ENCODE results near the gene SLC9A9. TPM values are rescaled to one million over a fixed set of nuclear protein-coding genes. Genes with fewer than 3 reads are reported as not detected.

The SLC9A9 gene
- polyA plus RNA-seq, 12 donors = 9.4 to 16.5 (median 11.6) TPM; not detected in 1

DNA sequence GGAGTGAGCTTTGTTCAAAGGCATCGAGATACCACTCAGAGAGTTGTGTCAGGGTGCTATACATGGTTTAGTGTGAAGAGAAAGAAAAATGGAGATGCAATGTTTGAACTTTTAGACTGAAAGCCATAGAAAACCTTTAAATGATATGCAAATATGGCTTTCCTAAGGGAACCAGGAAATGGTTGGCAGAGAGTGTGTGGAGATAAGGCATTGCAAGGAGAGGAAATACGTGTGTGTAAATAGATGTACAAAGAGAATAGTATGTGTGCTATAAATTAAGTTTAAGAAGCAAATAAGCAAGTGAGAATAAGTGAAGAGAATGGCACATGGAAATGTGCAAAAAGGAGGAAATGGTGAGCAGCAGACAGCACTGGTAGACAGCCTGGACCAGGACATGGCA, 198.1 kb downstream of the SLC9A9 start:
- DNase-seq = no peak

DNA sequence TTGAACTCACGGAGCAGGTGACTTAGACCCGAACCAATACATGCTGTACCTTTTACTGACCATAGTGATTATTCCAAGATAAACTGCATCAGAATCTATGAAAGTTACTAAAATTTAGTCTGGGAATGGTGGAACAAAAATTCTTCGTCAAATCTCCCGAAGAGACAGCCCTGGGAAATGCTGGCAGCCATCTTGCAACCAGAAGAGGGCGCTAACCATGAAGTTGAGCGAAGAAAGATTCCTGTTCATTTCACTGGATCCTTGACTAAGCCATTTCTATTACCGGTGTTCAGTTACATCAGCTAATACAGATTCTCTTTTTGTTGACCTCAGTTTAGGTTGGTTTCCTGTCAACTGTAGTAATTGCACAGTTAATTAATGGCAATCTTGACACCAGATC, 199.6 kb downstream of the SLC9A9 start:
- no peak for DNase-seq

- no peak for DNase-seq
These were observed 200.1 kb downstream of the SLC9A9 start for GRCh38 chr3:143648218-143648617.

- peak; percentile 39 for DNase-seq
These were observed 203.7 kb downstream of the SLC9A9 start for GRCh38 chr3:143644370-143645089.

GRCh38 chr3:143643905-143644304, 204.4 kb downstream of the SLC9A9 start:
- no peak for DNase-seq

DNA sequence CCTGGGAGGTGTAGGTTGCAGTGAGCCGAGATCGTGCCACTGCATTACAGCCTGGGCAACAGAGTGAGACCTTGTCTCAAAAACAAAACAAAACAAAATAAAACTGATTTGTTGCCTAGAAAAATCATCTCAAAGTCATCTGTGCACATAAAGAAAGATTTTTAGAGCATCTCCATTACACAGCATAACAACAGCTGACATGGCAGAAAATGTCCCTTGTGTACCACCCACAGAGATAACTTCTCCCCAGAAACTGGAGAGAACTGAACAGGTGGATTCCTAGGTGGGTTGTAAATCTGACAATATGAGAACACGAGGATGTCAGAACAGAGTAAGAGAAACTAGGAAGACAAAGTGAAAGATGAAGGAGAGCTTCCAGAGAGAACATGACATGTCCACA, 207.5 kb downstream of the SLC9A9 start:
- DNase-seq = no peak

GRCh38 chr3:143637133-143637532, 211.1 kb downstream of the SLC9A9 start:
- DNase-seq = no peak

GRCh38 chr3:143634991-143635390, 213.3 kb downstream of the SLC9A9 start:
- DNase-seq = no peak

- DNase-seq = no peak
These were observed 213.8 kb downstream of the SLC9A9 start for GRCh38 chr3:143634427-143634826.

DNA sequence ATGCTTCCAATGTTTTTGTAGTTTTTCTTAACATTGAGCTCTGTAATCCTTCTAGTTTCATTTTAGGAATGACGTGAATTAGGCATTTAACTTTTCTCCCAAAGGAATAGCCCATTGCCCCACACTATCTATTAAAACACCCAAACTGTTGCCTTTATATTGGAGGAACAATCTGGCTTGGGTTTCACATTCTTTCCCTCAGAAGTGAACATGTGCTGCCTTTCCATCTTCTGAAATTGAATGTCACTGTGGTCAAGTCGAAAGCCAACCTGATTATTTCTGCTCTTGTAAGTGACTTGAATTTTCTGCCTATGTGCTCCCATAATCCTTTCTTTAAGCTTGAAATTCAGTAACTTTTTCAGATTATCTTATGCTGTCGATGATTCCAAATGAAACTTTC, 214.5 kb downstream of the SLC9A9 start:
- DNase-seq = no peak

DNA sequence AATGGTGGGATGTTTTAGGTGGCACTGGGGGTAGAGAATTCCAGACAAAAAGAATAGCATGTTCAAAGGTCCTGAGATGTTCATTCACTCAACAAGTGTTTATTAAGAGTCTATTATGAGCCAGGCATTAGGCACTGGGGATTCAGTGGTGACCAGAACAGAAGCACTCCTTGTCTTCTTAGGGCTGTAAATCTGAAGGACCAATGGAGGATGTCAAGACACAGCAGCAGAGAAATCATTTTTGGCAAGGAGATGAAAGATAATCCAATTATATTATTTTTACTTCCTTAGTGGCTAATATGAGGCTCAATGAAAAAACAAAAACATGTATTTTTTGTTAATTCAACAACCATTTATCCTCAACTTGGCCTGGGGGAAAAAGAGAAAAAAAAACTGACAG, 218.5 kb downstream of the SLC9A9 start:
- DNase-seq = no peak

DNA sequence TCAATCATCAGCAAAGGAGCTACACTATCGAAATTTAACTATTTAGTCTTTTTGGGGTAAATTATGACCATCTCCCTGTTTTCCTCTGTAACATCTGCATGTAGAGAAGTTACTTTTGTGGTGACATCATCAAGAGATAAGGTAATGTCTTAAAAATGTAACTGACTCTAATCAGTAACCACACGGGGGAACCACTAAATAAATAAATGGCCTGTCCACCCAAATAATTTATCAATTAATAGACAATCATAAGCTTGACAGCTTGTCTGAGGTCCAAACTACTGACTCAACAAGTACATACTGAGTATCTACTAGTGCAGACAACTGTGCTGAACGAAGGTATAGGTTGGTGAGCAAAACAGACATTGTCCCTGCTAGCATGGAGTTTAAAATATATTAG, 219.3 kb downstream of the SLC9A9 start:
- no peak for DNase-seq

DNA sequence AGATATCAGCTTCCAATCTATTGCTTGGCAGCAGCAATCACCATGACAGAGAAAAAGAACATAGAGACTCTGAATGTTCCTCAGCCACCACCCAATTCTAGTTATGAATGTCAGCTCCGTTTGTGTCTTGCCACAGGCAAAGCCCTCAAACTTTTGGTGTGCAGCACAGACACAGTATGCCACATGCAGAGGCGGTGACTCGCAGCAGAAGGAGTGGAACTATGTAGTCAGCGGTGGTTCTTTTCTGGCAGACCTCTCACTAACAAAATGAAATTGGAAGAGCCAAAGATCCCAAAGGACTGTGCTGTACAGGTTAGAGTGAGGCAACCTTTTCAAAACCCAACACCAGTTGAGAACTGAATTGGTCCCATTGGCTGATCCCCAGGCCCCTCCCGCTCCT, 220.9 kb downstream of the SLC9A9 start:
- DNase-seq = no peak

DNA sequence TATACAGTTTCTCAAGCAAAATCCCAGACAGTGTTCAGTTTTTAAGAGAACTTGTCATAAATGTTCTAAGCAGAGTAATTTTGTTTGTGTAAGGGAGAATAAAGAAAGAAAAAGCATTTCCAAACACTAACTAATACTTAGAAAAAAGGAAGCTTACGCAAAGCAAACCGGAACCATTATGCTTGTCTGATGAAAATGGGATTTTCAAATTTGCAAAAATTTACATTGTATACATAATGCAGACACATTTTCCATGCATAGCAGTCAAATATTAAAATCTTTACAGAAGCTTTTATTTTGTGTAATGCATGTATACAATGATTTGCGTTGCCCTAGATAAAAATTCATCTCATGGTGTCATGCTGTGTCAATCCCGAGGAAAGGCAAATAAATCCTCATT, 229.0 kb downstream of the SLC9A9 start:
- no peak for DNase-seq

- no peak for DNase-seq
These were observed 231.2 kb downstream of the SLC9A9 start for GRCh38 chr3:143617050-143617449.

DNA sequence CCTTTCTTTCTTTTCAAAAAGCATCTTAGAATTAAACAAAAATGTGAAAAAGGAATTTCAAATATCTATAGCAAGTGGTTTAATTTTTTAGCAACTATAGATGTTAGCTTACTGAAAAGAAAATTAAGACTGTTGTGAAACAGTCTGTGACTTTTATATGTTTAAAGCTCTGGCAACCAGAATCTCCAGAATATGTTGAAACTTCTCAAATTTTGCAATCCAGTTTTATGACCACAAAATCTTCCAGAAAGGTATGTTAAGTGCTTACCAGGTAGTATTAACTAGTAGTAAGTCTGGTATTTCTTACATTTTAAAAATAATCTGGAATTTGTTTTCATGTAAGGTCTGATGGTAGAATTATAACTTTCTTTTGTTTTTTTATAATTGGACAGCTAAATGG, 235.0 kb downstream of the SLC9A9 start:
- DNase-seq = no peak

GRCh38 chr3:143612541-143612940, 235.7 kb downstream of the SLC9A9 start:
- no peak for DNase-seq

- no peak for DNase-seq
These were observed 239.3 kb downstream of the SLC9A9 start for GRCh38 chr3:143608966-143609365.

DNA sequence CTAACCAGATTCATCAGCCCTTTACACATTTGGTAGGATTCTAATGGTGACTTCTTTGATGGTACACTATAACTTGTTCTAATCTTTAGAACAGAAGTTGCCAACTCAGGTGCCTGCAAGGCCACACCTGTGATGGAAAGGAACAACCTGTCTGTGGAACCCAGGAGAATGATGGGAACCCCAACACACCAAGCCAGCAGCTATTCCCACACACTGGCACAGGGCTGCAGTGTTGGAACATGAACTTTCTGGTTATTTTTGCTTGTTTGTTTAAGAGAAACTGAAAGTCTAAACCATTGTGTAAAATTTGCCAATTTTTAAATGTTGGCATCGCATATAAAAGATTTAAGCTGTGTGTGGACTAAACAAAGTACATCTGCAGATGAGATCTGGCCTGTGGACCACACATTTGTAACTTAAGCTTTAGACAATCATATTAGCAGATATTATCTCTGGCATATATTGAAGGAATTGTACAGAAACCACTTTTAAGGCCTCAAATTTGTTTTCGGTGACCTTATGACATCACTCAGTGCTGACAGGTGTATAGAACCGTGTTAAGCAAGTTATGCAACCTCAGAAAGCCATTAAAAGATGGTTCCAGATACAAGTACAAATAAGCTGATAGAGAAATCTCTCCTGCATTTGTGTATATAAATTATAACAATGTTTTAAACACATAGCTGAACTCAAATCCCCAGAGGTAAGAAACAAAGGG, 242.9 kb downstream of the SLC9A9 start:
- DNase-seq = no peak

DNA sequence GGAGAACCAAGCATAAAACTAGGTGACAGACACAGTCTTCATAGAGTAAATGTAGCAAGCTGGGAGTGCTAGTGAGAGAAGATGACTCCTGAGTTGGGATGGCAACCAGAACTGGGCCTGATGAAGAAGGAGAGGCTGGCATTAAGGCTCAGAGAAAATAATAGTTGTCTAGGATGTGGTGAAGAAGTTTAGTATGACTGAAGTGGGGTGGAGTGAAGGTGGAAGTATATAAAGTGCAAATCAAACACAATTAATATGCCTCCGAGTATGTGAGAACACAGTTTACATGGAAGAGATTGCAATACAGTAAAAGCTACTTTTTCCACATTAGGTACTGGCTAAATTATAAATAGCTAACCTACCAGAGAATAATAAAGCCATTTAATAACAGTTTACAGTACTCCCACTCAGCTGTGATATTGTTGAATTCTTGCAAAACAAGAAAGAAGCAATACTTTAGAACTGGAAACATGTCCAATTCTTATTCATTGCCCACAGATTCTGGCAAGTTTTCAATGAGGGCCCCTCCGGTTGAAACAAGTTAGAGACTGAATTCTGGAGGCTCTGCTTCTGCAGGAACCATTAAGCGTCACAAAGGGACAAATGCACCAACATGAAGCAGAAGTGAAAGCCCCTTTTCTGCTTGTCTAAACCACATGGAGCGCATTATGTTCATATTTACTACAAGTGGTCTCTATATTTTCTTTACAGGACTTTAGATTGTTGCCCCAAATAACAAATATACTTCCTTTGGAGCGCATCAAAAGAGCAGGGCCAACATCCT, 243.7 kb downstream of the SLC9A9 start:
- DNase-seq = no peak

GRCh38 chr3:143603774-143604173, 244.5 kb downstream of the SLC9A9 start:
- DNase-seq = no peak

- DNase-seq = no peak
These were observed 246.4 kb downstream of the SLC9A9 start for GRCh38 chr3:143601723-143602484.

All from muscle of arm (tissue), 12 donors.